ENCODE results near the gene EHMT1.
"Not testable (repeated sequence)": the region's sequence is repeated elsewhere in the genome, so short reads cannot be mapped to it uniquely, and the experiment has no call there.

EHMT1 gene

GRCh38 chr9:137807721-137808703 lies 189.2 kb downstream of the EHMT1 start:
- DNase-seq (ENCODE audit: low spot score): peak; percentile 63

DNA sequence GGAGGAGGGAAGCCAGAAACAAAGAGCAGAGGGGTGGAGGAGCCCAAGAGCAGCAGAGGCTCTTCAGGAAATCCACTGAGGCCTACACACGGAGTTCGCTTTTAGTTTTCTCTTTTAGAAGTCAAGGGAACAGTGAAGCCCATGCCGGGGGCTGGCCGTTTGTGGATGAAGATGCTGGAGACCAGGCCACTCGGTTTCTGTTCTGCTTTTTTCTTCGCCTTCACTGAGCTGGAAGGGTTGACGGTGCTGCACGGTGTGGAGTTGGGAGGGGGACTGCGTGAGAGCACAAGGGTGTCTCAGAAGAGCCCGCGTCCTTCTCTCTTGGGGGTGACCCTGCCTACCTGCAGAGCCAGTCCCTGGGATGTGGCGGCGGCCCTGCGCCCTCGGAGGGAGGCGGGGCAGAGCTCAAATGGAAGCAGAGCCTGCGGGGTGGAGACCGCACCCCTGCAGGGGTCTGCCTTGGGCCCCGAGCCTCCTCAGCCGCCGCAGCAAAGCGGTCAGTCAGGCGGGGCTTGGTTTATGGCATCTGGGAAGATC lies 190.3 kb downstream of the EHMT1 start:
- DNase-seq (ENCODE audit: low spot score): no peak

DNA sequence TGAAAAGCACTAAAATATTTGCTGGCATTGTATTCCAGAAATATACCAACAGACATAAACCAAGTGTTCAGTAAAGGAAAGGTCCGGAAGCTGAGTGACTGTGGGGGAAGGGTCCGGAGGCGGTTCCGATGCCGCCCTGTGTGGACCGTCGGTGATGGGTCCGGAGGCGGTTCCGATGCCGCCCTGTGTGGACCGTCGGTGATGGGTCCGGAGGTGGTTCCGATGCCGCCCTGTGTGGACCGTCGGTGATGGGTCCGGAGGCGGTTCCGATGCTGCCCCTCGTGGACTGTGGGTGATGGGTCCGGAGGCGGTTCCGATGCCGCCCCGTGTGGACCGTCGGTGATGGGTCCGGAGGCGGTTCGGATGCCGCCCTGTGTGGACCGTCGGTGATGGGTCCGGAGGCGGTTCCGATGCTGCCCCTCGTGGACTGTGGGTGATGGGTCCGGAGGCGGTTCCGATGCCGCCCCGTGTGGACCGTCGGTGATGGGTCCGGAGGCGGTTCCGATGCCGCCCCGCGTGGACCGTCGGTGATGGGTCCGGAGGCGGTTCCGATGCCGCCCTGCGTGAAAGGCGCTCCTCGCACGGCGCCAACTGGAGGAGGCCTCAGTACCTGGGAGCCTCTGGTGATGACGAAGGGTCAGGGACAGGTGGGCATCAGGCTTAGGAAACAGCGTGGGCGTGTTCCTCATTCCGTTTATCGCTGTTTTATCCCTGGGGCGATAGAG lies 191.1 kb downstream of the EHMT1 start:
- not testable (repeated sequence) for DNase-seq (ENCODE audit: low spot score)

DNA sequence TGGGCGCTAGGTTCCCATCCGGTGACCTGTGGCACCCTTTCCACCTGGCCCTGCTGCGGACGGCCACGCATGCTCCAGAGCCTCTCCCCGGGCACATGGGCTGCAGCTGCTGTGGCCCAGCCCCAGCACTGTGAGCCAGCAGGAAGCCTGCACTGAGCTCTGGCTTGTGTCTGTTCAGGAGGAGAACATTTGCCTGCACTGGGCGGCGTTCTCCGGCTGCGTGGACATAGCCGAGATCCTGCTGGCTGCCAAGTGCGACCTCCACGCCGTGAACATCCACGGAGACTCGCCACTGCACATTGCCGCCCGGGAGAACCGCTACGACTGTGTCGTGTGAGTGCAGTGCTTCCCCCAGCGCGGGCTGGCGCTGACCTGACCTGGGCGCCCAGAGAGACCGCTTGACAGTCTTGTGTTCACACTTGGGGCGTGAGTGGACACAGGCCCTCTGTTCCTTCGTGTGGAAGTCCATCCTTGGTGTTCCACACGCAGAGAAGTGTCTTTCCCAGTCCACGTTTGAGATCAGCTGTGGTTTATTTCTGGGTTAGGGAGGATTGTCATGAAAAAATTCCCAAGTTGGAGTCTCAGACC lies 192.6 kb downstream of the EHMT1 start:
- DNase-seq (ENCODE audit: low spot score): no peak

- no peak for DNase-seq (ENCODE audit: low spot score)
These were observed 193.7 kb downstream of the EHMT1 start for GRCh38 chr9:137812356-137813023.

GRCh38 chr9:137813167-137813566 lies 194.4 kb downstream of the EHMT1 start:
- DNase-seq (ENCODE audit: low spot score): no peak

DNA sequence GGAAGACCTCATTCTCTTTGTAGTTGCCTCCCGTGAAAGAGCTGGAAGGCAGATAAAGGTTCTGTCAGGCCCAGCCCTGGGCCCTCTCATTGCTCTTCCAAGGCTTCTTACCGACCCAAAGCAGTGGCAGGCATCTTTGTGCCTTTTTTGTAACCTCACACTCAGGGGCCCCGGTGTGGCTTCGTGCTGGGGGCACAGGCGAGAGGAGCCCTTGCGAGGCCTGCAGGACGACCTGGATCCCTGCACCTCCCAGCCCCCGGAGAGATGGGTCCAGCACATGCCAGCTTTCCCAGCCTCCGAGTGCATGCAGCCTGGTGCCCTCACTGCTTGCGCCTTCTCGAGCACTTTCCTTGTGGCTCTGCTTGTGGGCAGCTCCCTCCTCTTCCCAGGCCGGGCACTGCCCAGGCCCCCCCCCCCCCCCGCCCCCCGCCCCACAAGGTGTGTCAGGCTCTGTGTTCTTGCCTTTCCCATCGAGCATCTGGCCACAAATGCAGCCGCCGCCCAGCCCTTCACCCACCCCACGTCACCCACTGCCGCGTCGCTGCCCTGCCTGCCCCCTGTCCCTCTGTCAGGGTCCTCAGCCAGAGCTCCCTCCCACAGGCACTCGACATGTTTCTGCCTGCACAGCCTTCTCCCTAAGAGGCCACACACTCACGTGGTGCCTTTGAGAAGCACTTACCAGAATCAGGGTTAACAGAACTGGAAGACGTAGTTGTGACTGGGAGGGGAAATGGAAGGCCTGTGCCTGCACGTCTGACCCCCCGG lies 195.0 kb downstream of the EHMT1 start:
- no peak for DNase-seq (ENCODE audit: low spot score)

GRCh38 chr9:137814436-137814835 lies 195.6 kb downstream of the EHMT1 start:
- no peak for DNase-seq (ENCODE audit: low spot score)

GRCh38 chr9:137814841-137815240 lies 196.0 kb downstream of the EHMT1 start:
- DNase-seq (ENCODE audit: low spot score): no peak

DNA sequence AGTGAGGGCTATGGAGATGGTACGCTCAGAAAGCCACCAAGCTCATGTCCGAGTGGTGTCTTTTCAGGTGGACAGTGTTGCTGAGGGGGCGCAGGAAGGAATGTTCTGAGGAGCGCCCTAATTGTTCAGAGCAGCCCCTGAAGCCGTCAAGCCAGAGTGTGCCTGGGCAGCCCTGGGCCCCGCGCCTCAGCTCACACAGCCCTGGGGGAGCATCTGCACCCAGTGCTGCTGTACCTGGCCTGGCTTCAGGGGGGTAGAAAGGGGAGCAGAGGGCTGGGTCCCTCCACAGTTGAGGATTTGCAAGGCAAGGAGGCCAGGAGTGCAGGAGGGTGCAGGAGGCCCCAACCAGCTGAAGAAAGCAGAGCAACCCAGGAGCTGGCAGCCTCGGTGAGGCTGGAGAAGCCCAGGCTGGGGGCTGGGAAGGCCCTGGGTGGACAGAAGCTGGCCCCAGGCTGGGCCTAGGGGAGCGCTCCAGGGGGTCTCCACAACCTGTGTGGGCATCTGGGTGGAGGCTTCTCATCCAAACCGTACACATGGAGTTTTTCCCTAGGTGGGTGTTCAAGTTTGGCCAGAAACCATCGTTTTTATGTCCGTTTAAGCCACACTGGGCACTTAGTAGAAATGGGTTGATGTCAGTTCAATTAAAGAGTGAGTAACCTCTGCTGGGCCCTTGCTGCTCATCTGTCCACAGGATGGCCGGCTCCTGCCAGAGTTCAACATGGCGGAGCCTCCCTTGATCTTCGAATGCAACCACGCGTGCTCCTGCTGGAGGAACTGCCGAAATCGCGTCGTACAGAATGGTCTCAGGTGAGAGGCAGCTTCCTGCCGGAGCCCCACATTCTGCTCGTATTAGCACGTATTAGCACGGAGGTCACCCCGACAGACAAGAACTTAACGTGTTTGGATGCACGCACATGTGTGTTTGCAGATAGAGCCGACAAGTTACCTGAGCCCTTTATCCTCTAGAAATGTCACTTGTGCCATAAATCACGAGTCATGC lies 196.8 kb downstream of the EHMT1 start:
- no peak for DNase-seq (ENCODE audit: low spot score)

- no peak for DNase-seq (ENCODE audit: low spot score)
These were observed 197.9 kb downstream of the EHMT1 start for GRCh38 chr9:137816531-137817235.

DNA sequence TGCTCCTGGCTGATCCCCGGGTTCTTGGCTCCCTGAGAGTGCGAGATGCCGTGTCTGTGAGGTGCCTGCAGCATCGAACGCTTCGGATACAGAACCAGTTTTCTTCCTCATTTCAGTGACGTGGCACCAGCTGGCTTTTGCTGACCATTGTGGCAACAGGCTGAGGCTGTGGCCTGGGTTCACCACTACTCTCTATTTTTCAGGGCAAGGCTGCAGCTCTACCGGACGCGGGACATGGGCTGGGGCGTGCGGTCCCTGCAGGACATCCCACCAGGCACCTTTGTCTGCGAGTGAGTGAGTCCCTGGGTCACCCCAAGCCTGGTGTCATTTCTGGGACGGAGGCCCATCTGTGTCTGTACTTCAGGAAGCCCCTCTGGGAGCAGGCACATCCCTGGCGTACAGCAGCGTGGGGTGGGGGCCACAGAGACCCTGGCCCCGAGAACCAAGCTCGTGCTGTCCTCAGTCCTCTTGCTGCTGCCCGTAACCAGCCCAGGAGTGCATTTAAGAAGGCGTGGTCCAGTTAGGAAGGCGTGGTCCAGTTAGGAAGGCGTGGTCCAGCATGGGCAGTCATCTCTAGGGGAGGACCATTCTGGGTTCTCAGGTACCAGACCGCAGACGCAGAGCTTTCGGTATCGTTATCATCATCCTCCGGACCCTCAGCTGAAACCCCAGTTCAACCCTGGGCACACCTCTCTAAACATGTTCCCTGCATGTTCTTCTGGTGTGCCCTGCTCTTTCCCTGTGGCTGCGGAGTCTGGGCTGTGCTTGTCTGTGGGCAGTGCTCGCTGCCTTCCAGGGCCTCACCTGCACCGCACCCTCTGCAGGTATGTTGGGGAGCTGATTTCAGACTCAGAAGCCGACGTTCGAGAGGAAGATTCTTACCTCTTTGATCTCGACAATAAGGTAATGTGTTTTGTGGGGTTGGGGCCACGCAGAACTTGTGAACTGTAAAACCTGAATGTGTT lies 198.7 kb downstream of the EHMT1 start:
- no peak for DNase-seq (ENCODE audit: low spot score)

DNA sequence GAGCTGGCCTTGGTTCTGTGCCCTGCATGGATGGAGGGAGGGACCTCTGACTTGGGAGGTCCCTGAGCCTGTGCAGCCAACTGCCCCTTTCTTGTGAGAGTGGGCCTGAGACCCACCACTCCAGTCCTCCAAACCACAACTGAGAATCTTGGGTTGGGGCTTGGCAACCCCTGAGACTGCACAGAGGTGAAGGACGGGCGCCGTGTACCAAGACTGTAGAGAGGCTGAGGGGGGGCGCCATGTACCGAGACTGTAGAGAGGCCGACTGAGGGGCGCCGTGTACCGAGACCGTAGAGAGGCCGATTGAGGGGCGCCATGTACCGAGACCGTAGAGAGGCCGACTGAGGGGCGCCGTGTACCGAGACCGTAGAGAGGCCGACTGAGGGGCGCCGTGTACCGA lies 199.5 kb downstream of the EHMT1 start:
- no peak for DNase-seq (ENCODE audit: low spot score)

GRCh38 chr9:137820161-137820855 lies 201.5 kb downstream of the EHMT1 start:
- DNase-seq (ENCODE audit: low spot score): peak; percentile 2

DNA sequence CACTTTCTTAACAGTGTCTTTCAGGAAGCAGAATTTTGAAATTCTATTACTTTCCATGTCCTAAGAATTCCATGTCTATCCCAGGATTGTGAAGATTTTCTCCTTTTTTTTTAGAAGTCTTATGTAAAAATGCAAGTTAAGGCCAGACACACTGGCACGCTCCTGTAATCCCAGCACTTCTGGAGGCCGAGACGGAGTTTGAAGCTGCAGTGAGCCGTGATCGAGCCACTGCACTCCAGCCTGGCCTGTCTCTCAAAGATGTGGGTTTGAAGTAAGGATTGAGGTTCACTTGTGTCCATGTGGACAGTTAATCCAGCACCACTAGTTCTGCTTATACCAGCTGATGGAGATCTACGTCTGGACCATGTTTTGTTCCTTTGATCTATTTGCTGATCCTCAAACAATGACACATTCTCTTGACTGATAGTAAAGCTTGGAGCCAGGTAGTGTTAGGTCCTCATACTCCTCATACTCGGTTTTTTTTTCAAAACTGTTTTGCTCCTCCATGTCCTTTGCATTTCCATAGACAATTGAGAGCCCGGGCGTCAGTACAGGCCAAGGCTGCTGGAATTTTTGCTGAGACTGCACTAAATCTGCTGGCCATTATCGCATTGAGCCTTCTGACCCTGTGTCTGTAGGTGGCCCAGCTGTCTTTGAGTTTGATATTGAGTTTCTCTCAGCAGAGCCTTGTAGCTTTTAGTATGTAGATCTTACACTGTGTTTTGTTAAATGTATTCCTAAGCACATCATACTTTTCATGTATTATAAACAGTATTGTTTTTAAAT lies 205.4 kb downstream of the EHMT1 start:
- DNase-seq (ENCODE audit: low spot score): no peak

- DNase-seq (ENCODE audit: low spot score): no peak
These were observed 206.7 kb downstream of the EHMT1 start for GRCh38 chr9:137825324-137825989.
